Gastrocnemius medialis (tissue), 4 donors: ENCODE measurements around the gene KCNIP3.
"Not testable (repeated sequence)": the region's sequence is repeated elsewhere in the genome, so short reads cannot be mapped to it uniquely, and the experiment has no call there.

Source experiments
- POLR2A ChIP-seq, 2 donors: fragments of 450-650 bp; IDR thresholded peaks; one replicate each; pipeline ENCODE4 v1.6.1; 2017; ENCODE audit warnings: antibody characterized with exemption in 2 of 2, mild to moderate bottlenecking in 2 of 2, moderate library complexity in 2 of 2
- TF ChIP-seq, protein P1 (sequence below), 5 experiments: fragments of 450-650 bp in 3 of 5; fragments of 200-600 bp in 2 of 5; sonication (generic) in 2 of 5; IDR thresholded peaks in 4 of 5; conservative IDR thresholded peaks in 1 of 5; 1 replicate in 4 of 5; 2 replicates in 1 of 5; pipeline ENCODE4 v1.5.1; 2016 to 2019; ENCODE audit warnings: antibody characterized with exemption in 5 of 5, mild to moderate bottlenecking in 3 of 5, moderate library complexity in 3 of 5

DNA sequence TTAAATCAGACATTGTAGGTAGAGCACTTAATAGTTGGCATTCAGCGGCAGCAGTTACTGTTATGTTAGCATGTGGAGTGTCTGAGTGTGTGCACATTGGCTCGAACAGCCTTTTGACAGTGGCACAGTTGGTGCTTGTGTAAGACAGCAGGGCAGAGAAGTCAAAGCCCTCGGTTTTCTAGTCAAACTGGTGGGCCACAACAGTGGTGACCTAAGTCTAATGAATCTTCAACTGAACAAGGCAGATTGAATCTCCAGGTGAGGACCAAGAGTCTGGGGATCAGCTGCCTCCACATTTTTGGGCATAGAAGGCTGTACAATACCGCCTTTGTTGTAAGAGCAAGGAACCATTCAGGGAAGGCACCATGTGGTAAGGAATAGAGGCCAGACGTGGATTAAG lies 106.7 kb downstream of the KCNIP3 start:
- TF ChIP-seq, protein P1, sequence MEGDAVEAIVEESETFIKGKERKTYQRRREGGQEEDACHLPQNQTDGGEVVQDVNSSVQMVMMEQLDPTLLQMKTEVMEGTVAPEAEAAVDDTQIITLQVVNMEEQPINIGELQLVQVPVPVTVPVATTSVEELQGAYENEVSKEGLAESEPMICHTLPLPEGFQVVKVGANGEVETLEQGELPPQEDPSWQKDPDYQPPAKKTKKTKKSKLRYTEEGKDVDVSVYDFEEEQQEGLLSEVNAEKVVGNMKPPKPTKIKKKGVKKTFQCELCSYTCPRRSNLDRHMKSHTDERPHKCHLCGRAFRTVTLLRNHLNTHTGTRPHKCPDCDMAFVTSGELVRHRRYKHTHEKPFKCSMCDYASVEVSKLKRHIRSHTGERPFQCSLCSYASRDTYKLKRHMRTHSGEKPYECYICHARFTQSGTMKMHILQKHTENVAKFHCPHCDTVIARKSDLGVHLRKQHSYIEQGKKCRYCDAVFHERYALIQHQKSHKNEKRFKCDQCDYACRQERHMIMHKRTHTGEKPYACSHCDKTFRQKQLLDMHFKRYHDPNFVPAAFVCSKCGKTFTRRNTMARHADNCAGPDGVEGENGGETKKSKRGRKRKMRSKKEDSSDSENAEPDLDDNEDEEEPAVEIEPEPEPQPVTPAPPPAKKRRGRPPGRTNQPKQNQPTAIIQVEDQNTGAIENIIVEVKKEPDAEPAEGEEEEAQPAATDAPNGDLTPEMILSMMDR (IDR thresholded peaks at IDR 0.05 in 4 of 5, conservative IDR thresholded peaks at IDR 0.05 in 1 of 5): not testable (repeated sequence)
- TF ChIP-seq POLR2A (IDR thresholded peaks at IDR 0.05): not testable (repeated sequence)
